GM06990 (cell line): ENCODE results near the gene CGA.

Source experiments
- DNase-seq: peaks from one replicate; pipeline ENCODE4 v3.0.0-alpha.2; 2011; ENCODE audit not compliant: insufficient read length; ENCODE audit errors: extremely low read depth
- H3K27me3 ChIP-seq: replicated peaks from 2 replicates; pipeline ENCODE4 v1.6.0; 2011; ENCODE audit warnings: low read length; ENCODE audit not compliant: control insufficient read depth, insufficient read depth
- H3K36me3 ChIP-seq: 2 replicates; pipeline ENCODE4 v1.5.1; 2011; ENCODE audit warnings: low read length; ENCODE audit not compliant: control insufficient read depth, insufficient read depth
- H3K4me3 ChIP-seq: replicated peaks from 2 replicates; pipeline ENCODE4 v1.5.1; 2011; ENCODE audit warnings: low read depth, mild to moderate bottlenecking, control low read depth, low read length
- CTCF ChIP-seq: IDR thresholded peaks from 2 replicates; pipeline ENCODE4 v1.5.1; 2011; ENCODE audit warnings: low read length, control low read depth, mild to moderate bottlenecking, inconsistent platforms; ENCODE audit not compliant: insufficient read depth, poor library complexity, severe bottlenecking

The CGA gene

GRCh38 chr6:87105823-87106222 is 10.9 kb upstream of the CGA start:
- DNase-seq, result no peak
- Histone ChIP-seq H3K4me3 (no peak overlapping the region), H3K27me3 (no peaks in the 10 kb centered on the region), H3K36me3 (no peaks in the 10 kb centered on the region)
- TF ChIP-seq CTCF, result no peak

GRCh38 chr6:87104667-87105066 is 9.8 kb upstream of the CGA start:
- no peaks in the 10 kb centered on the region for H3K27me3 ChIP-seq

GRCh38 chr6:87103977-87104601 is 9.2 kb upstream of the CGA start:
- Histone ChIP-seq H3K27me3 (no peaks in the 10 kb centered on the region), H3K4me3 (no peak overlapping the region), H3K36me3 (no peaks in the 10 kb centered on the region)
- DNase-seq, result no peak
- no peak for TF ChIP-seq CTCF

More at GRCh38 chr6:87104667-87105066, 9.8 kb upstream of the CGA start:
- Histone ChIP-seq H3K36me3 (no peaks in the 10 kb centered on the region), H3K4me3 (no peak overlapping the region)
- no peak for DNase-seq
- TF ChIP-seq CTCF, result no peak

- Histone ChIP-seq H3K27me3 (no peaks in the 10 kb centered on the region), H3K36me3 (no peaks in the 10 kb centered on the region), H3K4me3 (no peak overlapping the region)
- TF ChIP-seq CTCF, result no peak
- no peak for DNase-seq
Observed at GRCh38 chr6:87102151-87102621, 7.3 kb upstream of the CGA start.

- H3K36me3 ChIP-seq, result no peaks in the 10 kb centered on the region
- no peak overlapping the region for H3K4me3 ChIP-seq
- no peak for TF ChIP-seq CTCF
- no peak for DNase-seq
- H3K27me3 ChIP-seq, result no peaks in the 10 kb centered on the region
Observed at GRCh38 chr6:87101067-87101466, 6.2 kb upstream of the CGA start.

- DNase-seq, result no peak
Observed at GRCh38 chr6:87100216-87100615, 5.3 kb upstream of the CGA start.

More at GRCh38 chr6:87100216-87100615, 5.3 kb upstream of the CGA start:
- no peak for TF ChIP-seq CTCF
- Histone ChIP-seq H3K36me3 (no peaks in the 10 kb centered on the region), H3K27me3 (no peaks in the 10 kb centered on the region), H3K4me3 (no peak overlapping the region)
